A673 (cell line): Measurements from ENCODE around the gene PGBD5.

Experiments
- EZH2 ChIP-seq: fragments of 200-600 bp; sonication (generic); IDR thresholded peaks from 2 replicates; pipeline ENCODE4 v1.6.1; 2017; ENCODE audit warnings: borderline replicate concordance, low read depth, mild to moderate bottlenecking, mixed read lengths, antibody characterized with exemption, low read length; ENCODE audit not compliant: poor library complexity, severe bottlenecking
- TF ChIP-seq, protein P1 (sequence below): fragments of 300-800, 200-600 bp; sonication (generic); conservative IDR thresholded peaks from 2 replicates; pipeline ENCODE4 v1.5.1; 2017; ENCODE audit warnings: low read depth, mild to moderate bottlenecking, antibody characterized with exemption, low read length, moderate library complexity, mixed read lengths

GRCh38 chr1:230307213-230307612 is 118.9 kb downstream of the PGBD5 start:
- TF ChIP-seq, protein P1, sequence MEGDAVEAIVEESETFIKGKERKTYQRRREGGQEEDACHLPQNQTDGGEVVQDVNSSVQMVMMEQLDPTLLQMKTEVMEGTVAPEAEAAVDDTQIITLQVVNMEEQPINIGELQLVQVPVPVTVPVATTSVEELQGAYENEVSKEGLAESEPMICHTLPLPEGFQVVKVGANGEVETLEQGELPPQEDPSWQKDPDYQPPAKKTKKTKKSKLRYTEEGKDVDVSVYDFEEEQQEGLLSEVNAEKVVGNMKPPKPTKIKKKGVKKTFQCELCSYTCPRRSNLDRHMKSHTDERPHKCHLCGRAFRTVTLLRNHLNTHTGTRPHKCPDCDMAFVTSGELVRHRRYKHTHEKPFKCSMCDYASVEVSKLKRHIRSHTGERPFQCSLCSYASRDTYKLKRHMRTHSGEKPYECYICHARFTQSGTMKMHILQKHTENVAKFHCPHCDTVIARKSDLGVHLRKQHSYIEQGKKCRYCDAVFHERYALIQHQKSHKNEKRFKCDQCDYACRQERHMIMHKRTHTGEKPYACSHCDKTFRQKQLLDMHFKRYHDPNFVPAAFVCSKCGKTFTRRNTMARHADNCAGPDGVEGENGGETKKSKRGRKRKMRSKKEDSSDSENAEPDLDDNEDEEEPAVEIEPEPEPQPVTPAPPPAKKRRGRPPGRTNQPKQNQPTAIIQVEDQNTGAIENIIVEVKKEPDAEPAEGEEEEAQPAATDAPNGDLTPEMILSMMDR: no peak
- TF ChIP-seq EZH2: no peak
